ENCODE results near the gene ANHX. TPM values are rescaled to one million over a fixed set of nuclear protein-coding genes. Genes with fewer than 3 reads are reported as not detected.

ANHX gene
- total RNA-seq, 1 donor from 2014 or later = not detected

DNA sequence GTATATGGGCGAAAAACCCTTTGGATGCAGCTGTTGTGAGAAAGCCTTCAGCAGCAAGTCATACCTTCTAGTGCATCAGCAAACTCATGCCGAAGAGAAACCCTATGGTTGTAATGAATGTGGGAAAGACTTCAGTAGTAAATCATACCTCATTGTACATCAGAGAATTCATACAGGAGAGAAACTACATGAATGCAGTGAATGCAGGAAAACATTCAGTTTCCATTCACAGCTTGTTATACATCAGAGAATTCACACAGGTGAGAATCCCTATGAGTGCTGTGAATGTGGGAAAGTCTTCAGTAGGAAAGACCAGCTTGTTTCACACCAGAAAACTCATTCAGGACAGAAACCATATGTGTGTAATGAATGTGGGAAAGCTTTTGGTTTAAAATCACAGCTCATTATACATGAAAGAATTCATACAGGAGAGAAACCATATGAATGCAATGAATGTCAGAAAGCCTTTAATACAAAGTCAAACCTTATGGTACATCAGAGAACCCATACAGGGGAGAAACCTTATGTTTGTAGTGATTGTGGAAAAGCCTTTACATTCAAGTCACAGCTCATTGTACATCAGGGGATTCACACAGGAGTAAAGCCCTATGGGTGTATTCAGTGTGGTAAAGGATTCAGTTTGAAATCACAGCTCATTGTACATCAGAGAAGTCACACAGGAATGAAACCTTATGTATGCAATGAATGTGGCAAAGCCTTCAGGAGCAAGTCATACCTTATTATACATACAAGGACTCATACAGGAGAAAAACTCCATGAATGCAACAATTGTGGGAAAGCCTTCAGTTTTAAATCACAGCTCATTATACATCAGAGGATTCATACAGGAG lies 33.0 kb downstream of the ANHX start:
- no peak for DNase-seq

DNA sequence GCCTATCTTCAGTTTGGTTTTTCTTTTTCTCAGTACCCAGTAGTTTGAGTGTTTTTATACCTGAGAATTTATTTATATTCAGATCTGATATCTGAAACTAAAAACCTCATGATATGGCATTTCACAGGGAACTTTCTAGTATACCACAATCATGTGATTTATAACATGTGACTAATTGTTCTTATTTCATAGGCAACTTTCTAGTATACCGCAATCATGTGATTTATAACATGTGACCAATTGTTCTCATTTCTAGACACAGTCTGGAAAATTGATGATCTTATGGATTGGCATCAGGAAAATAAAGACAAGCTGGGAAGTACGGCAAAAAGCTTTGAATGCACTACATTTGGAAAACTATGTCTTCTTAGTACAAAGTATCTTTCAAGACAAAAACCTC lies 33.8 kb downstream of the ANHX start:
- no peak for DNase-seq

DNA sequence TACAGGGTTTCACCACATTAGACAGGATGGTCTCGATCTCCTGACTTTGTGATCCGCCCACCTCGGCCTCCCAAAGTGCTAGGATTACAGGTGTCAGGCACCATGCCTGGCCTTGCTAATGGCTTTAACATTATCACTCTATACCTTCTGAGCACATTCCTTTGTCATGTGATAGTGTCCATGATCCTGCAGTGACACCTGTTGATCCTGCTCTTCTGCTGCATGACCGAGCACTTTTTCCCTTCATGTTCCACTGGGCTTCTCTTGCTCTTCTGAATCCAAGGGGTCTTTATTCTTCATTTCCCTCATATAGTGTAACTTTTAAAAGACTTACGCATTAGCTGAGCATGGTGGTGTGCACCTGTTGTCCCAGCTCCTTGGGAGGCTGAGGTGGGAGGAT lies 42.8 kb downstream of the ANHX start:
- DNase-seq = no peak

DNA sequence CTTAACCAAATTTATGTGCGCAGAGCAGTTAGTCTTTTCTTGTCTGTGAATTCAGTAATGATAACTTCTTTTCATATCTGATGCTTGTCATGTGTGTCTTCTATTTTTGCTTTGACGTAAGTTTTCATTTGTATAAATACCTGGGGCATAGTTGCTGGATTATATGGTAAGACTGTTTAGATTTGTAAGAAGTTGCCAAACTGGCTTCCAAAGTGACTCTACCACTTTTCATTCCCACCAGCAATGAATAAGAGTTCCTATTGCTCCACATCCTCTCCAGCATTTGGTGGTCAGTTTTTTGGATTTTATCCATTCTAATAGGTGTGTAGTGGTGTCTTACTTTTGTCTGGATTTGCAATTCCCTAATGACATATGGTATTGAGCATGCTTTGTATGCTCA lies 45.5 kb downstream of the ANHX start:
- DNase-seq = no peak

DNA sequence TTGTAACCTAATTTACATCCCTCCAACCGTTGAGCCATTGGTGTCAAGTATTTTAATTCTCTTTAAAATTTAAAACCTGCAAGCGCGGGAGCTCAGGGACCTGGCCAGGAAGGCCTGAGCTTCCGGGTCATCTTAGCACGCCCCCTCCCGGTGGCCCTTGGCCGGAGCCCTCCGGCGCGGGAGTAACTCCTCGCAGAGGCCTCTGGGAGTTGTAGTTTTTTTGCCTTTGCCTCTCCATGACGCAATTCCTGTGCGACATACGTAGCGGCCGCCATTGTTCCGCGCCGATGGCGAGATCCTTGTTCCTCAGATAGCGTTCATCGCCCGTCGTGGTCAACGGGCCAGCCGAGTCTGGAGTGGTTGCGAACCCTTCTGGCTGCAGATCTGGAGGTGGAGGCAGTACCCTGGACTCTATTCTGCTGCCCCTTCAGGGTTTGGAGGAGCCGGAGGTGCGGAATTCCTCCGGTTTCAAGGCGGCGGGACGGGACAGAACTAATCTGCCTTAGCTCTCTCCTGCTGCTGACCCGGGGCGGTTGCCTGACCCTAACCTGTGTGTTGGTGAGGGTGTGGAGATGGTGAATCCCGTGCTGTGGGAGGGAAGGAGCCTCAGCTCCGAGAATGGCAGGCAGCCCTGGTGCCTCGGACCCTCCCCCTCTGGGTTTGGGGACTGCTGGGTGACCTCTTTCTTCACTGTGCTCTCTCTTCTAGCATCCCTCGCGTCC lies 54.3 kb downstream of the ANHX start, which contains the start of gene ZNF268:
Gene ZNF268, plus strand, starts transcription at position 258 of the 722 bp plus-strand sequence. CDS start 503 bp downstream, outside the sequence.
- peak; percentile 86 for DNase-seq

DNA sequence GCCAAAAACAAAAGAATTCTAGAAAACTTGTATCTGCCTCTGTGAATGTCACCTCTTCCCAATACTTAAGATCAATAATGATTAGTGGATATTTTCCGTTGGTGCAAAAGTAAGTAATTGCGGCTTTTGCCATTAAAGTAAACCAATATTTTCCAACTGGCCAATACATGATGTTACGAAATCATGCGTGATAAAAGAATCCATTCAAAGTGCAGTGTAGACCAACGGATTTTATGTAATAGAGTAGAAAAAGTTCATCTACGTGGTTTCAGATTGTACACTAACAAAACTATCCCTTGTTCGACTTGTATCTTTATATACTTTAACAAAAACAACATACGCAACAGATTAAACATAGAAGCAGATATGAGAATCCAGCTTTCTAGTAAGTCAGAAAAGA lies 55.0 kb downstream of the ANHX start:
- no peak for DNase-seq

DNA sequence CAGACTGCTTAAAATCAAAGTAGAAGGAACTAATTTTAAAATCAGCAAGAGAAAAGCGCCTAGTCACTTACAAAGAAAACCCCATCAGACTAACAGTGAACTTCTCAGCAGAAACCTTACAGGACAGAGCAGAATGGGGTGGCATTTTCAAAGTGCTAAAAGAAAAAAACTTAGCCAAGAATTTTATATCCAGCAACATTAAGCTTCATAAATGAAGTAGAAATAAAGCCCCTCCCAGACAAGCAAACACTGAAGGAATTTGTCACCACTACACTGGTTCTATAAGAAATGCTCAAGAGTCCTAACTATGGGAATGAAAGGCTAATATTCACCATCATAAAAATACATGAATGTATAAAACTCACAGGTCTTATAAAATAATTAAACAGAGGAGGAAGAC lies 60.8 kb downstream of the ANHX start:
- DNase-seq = no peak

DNA sequence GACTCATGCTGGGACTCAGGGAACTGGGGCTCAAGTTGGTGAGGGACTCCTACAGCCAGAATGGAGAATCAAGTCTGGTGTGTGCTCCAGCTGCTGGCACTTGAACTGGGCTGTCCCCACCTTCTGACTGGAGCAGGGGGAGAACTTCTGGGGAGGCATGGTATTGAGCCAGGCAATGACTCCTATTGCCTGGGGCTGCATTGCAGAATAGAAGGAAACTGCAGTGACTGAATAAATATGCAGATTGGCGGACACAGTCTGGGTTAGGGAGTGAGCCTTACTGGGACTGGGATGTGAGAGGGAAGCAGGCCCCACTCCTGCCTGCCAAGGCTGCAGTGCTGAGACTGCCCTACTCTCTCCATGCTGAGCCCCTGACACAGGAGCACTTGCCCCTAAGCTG lies 63.2 kb downstream of the ANHX start:
- DNase-seq = no peak

Small RNA genes lying within 50 kb of the gene (small RNA-seq; reads per million reads assigned to genes)
- gene RF00019 (ENCODE audit: low replicate concordance) (not detected), gene RNU6-717P (ENCODE audit: low replicate concordance) (not detected)

Other genes starting within 250 kb of the ANHX start
- 13.5 TPM for gene ZNF26, start 249.5 kb downstream of the ANHX start, total RNA-seq
- 40.8 TPM for gene ZNF84, start 198.4 kb downstream of the ANHX start, total RNA-seq
- gene ZNF140, start 155.0 kb downstream of the ANHX start, total RNA-seq = 39.3 TPM
- gene ZNF891, start 105.6 kb downstream of the ANHX start, total RNA-seq = 2.8 TPM
- gene ZNF10, start 105.2 kb downstream of the ANHX start, total RNA-seq = 10.5 TPM
- 21.2 TPM for gene ZNF268, start 54.4 kb downstream of the ANHX start, total RNA-seq

Measured in skin of body (tissue), 3 donors.